Neural cell (in vitro differentiated cells): ENCODE measurements around the gene CFTR.

Experiments
- EP300 ChIP-seq: fragments of 450-650 bp; conservative IDR thresholded peaks from 2 replicates; pipeline ENCODE4 v1.6.1; 2014; ENCODE audit warnings: antibody characterized with exemption, mild to moderate bottlenecking, moderate library complexity; ENCODE audit not compliant: poor library complexity, severe bottlenecking
- EZH2 ChIP-seq: fragments of 200-600, 300-800 bp; shearing (Covaris generic), sonication (generic); IDR thresholded peaks from 2 replicates; pipeline ENCODE4 v1.6.1; 2014; ENCODE audit warnings: antibody characterized with exemption, low read length, borderline replicate concordance, mild to moderate bottlenecking; ENCODE audit not compliant: insufficient read depth, poor library complexity, severe bottlenecking
- POLR2AphosphoS5 ChIP-seq: IDR thresholded peaks from 2 replicates; pipeline ENCODE4 v1.6.1; 2012
- RAD21 ChIP-seq: fragments of 450-650 bp; conservative IDR thresholded peaks from 2 replicates; pipeline ENCODE4 v1.6.1; 2014; ENCODE audit warnings: antibody characterized with exemption, mild to moderate bottlenecking, moderate library complexity
- SMC3 ChIP-seq: fragments of 450-650 bp; conservative IDR thresholded peaks from 2 replicates; pipeline ENCODE4 v1.6.1; 2014; ENCODE audit warnings: antibody characterized with exemption, mild to moderate bottlenecking, moderate library complexity; ENCODE audit not compliant: poor library complexity
- TAF1 ChIP-seq: IDR thresholded peaks from 2 replicates; pipeline ENCODE4 v1.6.1; 2012; ENCODE audit warnings: low read depth
- TF ChIP-seq, protein P1 (sequence below): fragments of 450-650 bp; IDR thresholded peaks from 2 replicates; pipeline ENCODE4 v1.5.1; 2014; ENCODE audit warnings: antibody characterized with exemption, mild to moderate bottlenecking, moderate library complexity; ENCODE audit not compliant: poor library complexity, severe bottlenecking
- TF ChIP-seq, protein P2 (sequence below): IDR thresholded peaks from 2 replicates; pipeline ENCODE4 v1.6.1; 2012; ENCODE audit warnings: borderline replicate concordance

DNA sequence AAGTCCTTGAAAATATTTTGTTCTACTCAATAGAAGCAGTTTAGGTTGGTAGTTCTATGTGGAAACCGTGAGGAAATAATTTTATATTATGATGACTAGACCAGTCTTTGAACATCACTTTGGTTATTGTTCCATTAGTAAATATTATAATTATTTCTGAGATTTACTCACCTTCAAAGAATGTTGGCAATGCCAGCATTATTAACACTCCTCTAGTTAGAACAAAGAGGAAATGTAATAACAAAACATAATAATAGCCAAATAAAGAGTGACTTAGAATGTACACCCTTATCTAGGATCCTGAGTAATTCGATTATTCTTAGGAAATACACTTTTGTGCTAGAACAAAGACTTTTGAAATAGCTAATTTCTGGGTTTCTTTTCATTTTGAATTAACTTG lies 121.1 kb downstream of the CFTR start:
- TF ChIP-seq, protein P1, sequence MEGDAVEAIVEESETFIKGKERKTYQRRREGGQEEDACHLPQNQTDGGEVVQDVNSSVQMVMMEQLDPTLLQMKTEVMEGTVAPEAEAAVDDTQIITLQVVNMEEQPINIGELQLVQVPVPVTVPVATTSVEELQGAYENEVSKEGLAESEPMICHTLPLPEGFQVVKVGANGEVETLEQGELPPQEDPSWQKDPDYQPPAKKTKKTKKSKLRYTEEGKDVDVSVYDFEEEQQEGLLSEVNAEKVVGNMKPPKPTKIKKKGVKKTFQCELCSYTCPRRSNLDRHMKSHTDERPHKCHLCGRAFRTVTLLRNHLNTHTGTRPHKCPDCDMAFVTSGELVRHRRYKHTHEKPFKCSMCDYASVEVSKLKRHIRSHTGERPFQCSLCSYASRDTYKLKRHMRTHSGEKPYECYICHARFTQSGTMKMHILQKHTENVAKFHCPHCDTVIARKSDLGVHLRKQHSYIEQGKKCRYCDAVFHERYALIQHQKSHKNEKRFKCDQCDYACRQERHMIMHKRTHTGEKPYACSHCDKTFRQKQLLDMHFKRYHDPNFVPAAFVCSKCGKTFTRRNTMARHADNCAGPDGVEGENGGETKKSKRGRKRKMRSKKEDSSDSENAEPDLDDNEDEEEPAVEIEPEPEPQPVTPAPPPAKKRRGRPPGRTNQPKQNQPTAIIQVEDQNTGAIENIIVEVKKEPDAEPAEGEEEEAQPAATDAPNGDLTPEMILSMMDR, result no peak
- TF ChIP-seq RAD21, result no peak
- TF ChIP-seq, protein P2, sequence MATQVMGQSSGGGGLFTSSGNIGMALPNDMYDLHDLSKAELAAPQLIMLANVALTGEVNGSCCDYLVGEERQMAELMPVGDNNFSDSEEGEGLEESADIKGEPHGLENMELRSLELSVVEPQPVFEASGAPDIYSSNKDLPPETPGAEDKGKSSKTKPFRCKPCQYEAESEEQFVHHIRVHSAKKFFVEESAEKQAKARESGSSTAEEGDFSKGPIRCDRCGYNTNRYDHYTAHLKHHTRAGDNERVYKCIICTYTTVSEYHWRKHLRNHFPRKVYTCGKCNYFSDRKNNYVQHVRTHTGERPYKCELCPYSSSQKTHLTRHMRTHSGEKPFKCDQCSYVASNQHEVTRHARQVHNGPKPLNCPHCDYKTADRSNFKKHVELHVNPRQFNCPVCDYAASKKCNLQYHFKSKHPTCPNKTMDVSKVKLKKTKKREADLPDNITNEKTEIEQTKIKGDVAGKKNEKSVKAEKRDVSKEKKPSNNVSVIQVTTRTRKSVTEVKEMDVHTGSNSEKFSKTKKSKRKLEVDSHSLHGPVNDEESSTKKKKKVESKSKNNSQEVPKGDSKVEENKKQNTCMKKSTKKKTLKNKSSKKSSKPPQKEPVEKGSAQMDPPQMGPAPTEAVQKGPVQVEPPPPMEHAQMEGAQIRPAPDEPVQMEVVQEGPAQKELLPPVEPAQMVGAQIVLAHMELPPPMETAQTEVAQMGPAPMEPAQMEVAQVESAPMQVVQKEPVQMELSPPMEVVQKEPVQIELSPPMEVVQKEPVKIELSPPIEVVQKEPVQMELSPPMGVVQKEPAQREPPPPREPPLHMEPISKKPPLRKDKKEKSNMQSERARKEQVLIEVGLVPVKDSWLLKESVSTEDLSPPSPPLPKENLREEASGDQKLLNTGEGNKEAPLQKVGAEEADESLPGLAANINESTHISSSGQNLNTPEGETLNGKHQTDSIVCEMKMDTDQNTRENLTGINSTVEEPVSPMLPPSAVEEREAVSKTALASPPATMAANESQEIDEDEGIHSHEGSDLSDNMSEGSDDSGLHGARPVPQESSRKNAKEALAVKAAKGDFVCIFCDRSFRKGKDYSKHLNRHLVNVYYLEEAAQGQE, result no peak
- TF ChIP-seq POLR2AphosphoS5, result no peak
- no peak for TF ChIP-seq EZH2
- TF ChIP-seq TAF1, result no peak
- TF ChIP-seq EP300, result no peak
- no peak for TF ChIP-seq SMC3
